ENCODE measurements around the gene NEXN.

The NEXN gene

GRCh38 chr1:77889671-77890070 is 1.2 kb downstream of the NEXN start:
- H3K27ac ChIP-seq = peak overlapping the region; percentile 90
- DNase-seq = peak; percentile 60
- H3K36me3 ChIP-seq (replicated peaks) = peaks cover 8% of the 10 kb centered on the region
- no peak for TF ChIP-seq CTCF (IDR thresholded peaks at IDR 0.05; ENCODE audit: low read depth, low read length, missing control alignments)
- H3K4me3 ChIP-seq (ENCODE audit: low read depth, low read length) = peak overlapping the region; percentile 93
- in situ Hi-C loops (cut with HindIII; ENCODE audit: low pct_ligation_motif_present, low sequenced_read_pairs) = no loop called here
- no peaks in the 10 kb centered on the region for H3K27me3 ChIP-seq (replicated peaks)

GRCh38 chr1:77891200-77891599 is 2.8 kb downstream of the NEXN start:
- Histone ChIP-seq H3K27ac (no peak overlapping the region), H3K36me3 (replicated peaks) (peaks cover 8% of the 10 kb centered on the region), H3K4me3 (ENCODE audit: low read depth, low read length) (no peak overlapping the region), H3K27me3 (replicated peaks) (no peaks in the 10 kb centered on the region)
- no peak for TF ChIP-seq CTCF (IDR thresholded peaks at IDR 0.05; ENCODE audit: low read depth, low read length, missing control alignments)
- in situ Hi-C loops (cut with HindIII; ENCODE audit: low pct_ligation_motif_present, low sequenced_read_pairs) = no loop called here
- DNase-seq = no peak

GRCh38 chr1:77899647-77900320 is 11.4 kb downstream of the NEXN start:
- no peak overlapping the region for H3K27ac ChIP-seq
- peaks cover 2% of the 10 kb centered on the region for H3K36me3 ChIP-seq (replicated peaks)
- H3K27me3 ChIP-seq (replicated peaks) = no peaks in the 10 kb centered on the region
- in situ Hi-C loops (cut with HindIII; ENCODE audit: low pct_ligation_motif_present, low sequenced_read_pairs) = no loop called here
- no peak for TF ChIP-seq CTCF (IDR thresholded peaks at IDR 0.05; ENCODE audit: low read depth, low read length, missing control alignments)
- no peak for DNase-seq
- H3K4me3 ChIP-seq (ENCODE audit: low read depth, low read length) = no peak overlapping the region

GRCh38 chr1:77900687-77901293 is 12.4 kb downstream of the NEXN start:
- H3K36me3 ChIP-seq (replicated peaks) = peaks cover 2% of the 10 kb centered on the region
- DNase-seq = peak; percentile 32
- no peak overlapping the region for H3K27ac ChIP-seq
- H3K27me3 ChIP-seq (replicated peaks) = no peaks in the 10 kb centered on the region
- TF ChIP-seq CTCF (IDR thresholded peaks at IDR 0.05; ENCODE audit: low read depth, low read length, missing control alignments) = peak; percentile 79
- H3K4me3 ChIP-seq (ENCODE audit: low read depth, low read length) = no peak overlapping the region
- in situ Hi-C loops (cut with HindIII; ENCODE audit: low pct_ligation_motif_present, low sequenced_read_pairs) = no loop called here

- DNase-seq = no peak
- H3K27me3 ChIP-seq (replicated peaks) = no peaks in the 10 kb centered on the region
- TF ChIP-seq CTCF (IDR thresholded peaks at IDR 0.05; ENCODE audit: low read depth, low read length, missing control alignments) = no peak
- no peaks in the 10 kb centered on the region for H3K36me3 ChIP-seq (replicated peaks)
- H3K4me3 ChIP-seq (ENCODE audit: low read depth, low read length) = no peak overlapping the region
- H3K27ac ChIP-seq = no peak overlapping the region
- in situ Hi-C loops (cut with HindIII; ENCODE audit: low pct_ligation_motif_present, low sequenced_read_pairs) = no loop called here
Observed at GRCh38 chr1:77905603-77906002, 17.2 kb downstream of the NEXN start.

All from brain microvascular endothelial cell (primary cell).